A549 treated with ZK216348 at 1 μM for 4 hours (cell line): ENCODE measurements around the gene STX11. TPM values are rescaled to one million over a fixed set of nuclear protein-coding genes. Genes with fewer than 3 reads are reported as not detected.

Experiments used
- total RNA-seq: library from RNA; stranded (reverse); fragments of 200-300 nt; extraction: Qiagen RNA extraction; gene quantifications from 5 replicates; pipeline ENCODE4 v1.2.3, GENCODE V29; 2022; ENCODE audit warnings: low read depth

Gene STX11
- 2.1 to 2.6 TPM (median 2.5 TPM) in 5 replicates for total RNA-seq

DNA sequence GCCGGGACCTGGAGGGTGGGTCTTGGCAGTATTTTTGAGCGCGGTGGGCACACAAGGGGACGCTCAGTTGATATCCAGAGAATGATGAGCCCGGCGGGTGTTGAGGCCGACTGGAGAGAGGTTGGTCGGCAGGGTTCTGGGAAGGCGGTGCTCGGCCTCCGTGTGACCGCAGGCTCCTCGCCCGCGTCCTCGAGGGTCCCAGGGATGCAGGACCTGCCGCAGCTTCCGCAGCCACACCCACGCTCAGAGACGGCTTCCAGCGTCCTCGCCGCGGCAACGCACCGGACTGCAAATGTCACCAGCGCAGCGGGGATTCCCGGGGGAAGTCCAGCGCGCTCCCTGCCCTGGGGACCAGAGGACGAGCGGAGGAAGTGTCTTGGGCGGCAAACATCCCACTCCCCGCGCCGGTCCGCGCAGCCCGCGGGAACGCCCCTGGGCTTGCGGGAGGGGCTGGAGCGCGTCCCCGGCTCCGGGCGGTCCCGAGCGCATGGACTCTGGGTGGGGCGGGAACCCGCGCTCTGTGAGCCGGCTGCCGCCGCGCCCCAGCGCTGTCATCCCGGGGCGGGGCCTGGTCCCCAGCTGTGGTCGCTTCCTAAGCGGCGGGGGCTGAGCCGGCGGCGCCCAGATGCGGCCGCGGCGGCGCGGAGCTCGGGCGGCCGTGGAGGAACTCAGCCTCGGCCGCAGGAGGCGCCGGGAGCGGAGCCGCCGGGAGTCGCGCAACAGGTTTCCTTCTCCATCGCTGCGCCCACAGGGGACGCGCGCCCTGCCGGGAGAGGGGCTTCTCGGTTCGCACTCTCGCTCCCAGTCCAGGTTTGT, at the start of gene STX11:
TSS of gene STX11 (plus strand) at position 624 of the 816 bp plus-strand sequence. CDS start 36,111 bp downstream, outside the sequence.

Other genes starting within 250 kb of the STX11 start
- 6.5 to 9.9 TPM (median 6.9 TPM) in 5 replicates for gene PLAGL1, start 142.3 kb upstream of the STX11 start, total RNA-seq
- 171 to 220 TPM (median 201 TPM) in 5 replicates for gene SF3B5, start 54.9 kb upstream of the STX11 start, total RNA-seq
- 7.6 to 12.4 TPM (median 11.6 TPM) in 5 replicates for gene UTRN, start 134.8 kb downstream of the STX11 start, total RNA-seq